ENCODE results near the gene ARMH4.

The ARMH4 gene, protein sequence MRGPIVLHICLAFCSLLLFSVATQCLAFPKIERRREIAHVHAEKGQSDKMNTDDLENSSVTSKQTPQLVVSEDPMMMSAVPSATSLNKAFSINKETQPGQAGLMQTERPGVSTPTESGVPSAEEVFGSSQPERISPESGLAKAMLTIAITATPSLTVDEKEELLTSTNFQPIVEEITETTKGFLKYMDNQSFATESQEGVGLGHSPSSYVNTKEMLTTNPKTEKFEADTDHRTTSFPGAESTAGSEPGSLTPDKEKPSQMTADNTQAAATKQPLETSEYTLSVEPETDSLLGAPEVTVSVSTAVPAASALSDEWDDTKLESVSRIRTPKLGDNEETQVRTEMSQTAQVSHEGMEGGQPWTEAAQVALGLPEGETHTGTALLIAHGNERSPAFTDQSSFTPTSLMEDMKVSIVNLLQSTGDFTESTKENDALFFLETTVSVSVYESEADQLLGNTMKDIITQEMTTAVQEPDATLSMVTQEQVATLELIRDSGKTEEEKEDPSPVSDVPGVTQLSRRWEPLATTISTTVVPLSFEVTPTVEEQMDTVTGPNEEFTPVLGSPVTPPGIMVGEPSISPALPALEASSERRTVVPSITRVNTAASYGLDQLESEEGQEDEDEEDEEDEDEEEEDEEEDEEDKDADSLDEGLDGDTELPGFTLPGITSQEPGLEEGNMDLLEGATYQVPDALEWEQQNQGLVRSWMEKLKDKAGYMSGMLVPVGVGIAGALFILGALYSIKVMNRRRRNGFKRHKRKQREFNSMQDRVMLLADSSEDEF

DNA sequence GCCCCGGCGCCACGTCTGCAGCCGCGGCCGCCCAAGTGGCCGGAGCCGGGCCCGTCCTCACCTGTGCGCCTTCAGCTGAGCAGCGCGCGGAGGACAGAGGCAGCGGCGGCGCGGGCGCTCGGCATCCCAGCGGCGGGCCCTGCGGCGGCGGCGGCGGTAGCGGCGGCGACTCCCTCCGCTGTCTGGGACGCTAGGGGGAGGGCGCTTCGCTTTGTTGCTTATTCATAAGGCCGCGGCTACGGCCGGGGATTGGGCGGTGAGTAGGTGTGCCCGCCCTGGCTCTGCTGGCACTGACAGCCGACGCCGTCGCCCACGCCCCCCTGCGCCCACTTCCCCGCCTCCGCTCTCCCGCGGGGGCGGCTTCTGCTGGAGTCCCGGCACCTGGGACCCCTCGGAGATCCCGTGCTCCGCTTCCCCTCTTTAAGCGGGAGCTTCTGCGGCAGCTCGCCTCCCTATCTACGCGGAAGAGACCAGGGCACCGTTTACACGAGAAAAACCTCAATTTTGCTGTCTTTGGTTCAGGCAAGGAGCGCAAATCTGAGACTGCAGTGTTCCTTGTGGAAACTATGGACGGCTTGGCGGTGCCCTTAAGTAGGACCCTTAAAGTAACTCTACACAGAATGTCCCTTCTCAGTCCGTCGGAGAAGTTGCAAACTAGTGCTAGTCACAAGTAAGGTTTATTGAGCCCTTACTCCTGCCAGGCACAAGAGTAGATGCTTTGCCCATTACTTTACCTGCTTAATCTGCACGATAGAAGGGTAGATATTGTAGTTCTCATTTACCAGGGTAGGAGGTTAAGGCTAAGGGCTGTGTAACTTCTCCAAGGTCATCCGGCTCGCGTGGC lies at the start of gene ARMH4:
Gene ARMH4, minus strand, starts transcription at position 200 of the 844 bp plus-strand sequence. CDS start 12,855 bp downstream, outside the sequence.
- H3K9me3 Mint-ChIP-seq, result no peaks in the 10 kb centered on the region
- no peaks in the 10 kb centered on the region for H3K36me3 Mint-ChIP-seq (ENCODE audit: low read depth)
- peaks cover 16% of the 10 kb centered on the region for H3K4me1 Mint-ChIP-seq (ENCODE audit: low read depth)
- H3K27me3 Mint-ChIP-seq, result peaks cover 70% of the 10 kb centered on the region
- peak; percentile 71 for DNase-seq
- no peak within 1 kb of the TSS for H3K27ac Mint-ChIP-seq
- peak within 1 kb of the TSS; percentile 75 for H3K4me3 Mint-ChIP-seq

- no peaks in the 10 kb centered on the region for H3K9me3 Mint-ChIP-seq
- H3K27ac Mint-ChIP-seq, result peak overlapping the region; percentile 96
- H3K4me1 Mint-ChIP-seq (ENCODE audit: low read depth), result peaks cover 41% of the 10 kb centered on the region
- no peak for DNase-seq
- H3K27me3 Mint-ChIP-seq, result no peaks in the 10 kb centered on the region
- H3K4me3 Mint-ChIP-seq, result peak overlapping the region; percentile 97
- H3K36me3 Mint-ChIP-seq (ENCODE audit: low read depth), result peaks cover 33% of the 10 kb centered on the region
Measured at GRCh38 chr14:58200846-58201245, 48.8 kb upstream of the ARMH4 start.

- H3K4me3 Mint-ChIP-seq, result peak overlapping the region; percentile 97
- no peak for DNase-seq
- H3K9me3 Mint-ChIP-seq, result no peaks in the 10 kb centered on the region
- no peaks in the 10 kb centered on the region for H3K27me3 Mint-ChIP-seq
- H3K4me1 Mint-ChIP-seq (ENCODE audit: low read depth), result peaks cover 42% of the 10 kb centered on the region
- peaks cover 29% of the 10 kb centered on the region for H3K36me3 Mint-ChIP-seq (ENCODE audit: low read depth)
- H3K27ac Mint-ChIP-seq, result peak overlapping the region; percentile 96
Measured at GRCh38 chr14:58200480-58200841, 48.4 kb upstream of the ARMH4 start.

DNA sequence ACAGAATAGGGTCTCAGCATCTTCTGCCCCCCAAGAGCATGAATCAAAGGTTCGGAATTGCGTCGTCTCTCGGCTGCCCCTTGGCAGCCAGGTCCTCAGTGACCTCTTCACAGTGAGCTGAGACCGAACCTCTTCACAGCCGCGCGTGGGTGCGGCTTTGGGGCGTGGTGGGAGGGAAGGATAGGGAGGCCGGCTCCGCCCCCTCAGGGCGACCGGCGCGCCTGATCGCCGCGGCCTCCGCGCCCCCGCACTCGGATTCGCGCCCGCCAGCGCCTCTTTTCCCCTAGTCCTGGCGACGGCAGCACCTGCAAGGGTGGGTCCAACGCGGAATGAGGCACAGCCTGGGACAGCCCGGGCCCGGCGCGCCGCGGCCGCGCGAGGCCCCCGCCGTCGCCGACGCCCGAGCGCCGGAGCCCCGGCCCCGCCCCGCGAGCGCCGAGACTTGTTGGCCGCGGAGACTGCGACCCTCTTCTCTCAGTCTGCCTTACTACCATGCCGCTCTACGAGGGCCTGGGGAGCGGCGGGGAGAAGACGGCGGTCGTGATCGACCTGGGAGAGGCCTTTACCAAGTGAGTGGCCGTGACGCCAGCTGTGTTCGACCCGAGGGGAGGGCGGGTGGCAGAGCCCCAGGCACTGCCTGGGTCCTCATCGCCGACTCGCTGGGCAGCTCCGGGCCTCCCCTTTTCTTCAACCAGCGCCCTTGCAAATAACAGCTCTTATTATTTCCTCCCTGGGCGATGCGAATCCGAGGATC lies 47.9 kb upstream of the ARMH4 start, which contains the start of gene ACTR10:
Gene ACTR10, plus strand, starts transcription at position 424 of the 754 bp plus-strand sequence. Its CDS starts 69 bp downstream, at position 493.
- Mint-ChIP-seq H3K4me1 (ENCODE audit: low read depth) (peaks cover 42% of the 10 kb centered on the region), H3K27ac (peak within 1 kb of the TSS; percentile 96), H3K27me3 (no peaks in the 10 kb centered on the region), H3K36me3 (ENCODE audit: low read depth) (peaks cover 25% of the 10 kb centered on the region), H3K9me3 (no peaks in the 10 kb centered on the region), H3K4me3 (peak within 1 kb of the TSS; percentile 97)
- DNase-seq, result peak; percentile 95

GRCh38 chr14:58198086-58198485 lies 46.1 kb upstream of the ARMH4 start:
- Mint-ChIP-seq H3K27ac (peak overlapping the region; percentile 67), H3K4me3 (peak overlapping the region; percentile 15), H3K36me3 (ENCODE audit: low read depth) (peaks cover 12% of the 10 kb centered on the region), H3K4me1 (ENCODE audit: low read depth) (peaks cover 38% of the 10 kb centered on the region), H3K9me3 (no peaks in the 10 kb centered on the region), H3K27me3 (no peaks in the 10 kb centered on the region)
- no peak for DNase-seq

DNA sequence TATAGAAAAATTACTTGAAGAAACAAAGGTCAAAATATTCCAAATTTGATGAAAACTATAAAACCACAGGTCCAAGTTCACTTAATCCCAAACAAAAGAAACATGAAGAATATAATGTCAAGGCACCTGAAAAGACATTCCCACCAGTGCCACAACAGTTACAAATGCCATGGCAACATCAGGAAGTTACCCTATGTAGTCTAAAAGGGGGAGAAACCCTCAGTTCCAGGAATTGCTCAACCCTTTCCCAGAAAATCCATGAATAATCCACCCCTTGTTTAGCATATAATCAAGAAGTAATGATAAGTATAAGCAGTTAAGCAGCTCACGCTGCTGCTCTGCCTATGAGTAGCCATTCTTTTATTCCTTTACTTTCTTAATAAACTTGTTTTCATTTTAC lies 44.2 kb upstream of the ARMH4 start:
- no peak overlapping the region for H3K27ac Mint-ChIP-seq
- no peak overlapping the region for H3K4me3 Mint-ChIP-seq
- DNase-seq, result no peak
- peaks cover 29% of the 10 kb centered on the region for H3K4me1 Mint-ChIP-seq (ENCODE audit: low read depth)
- no peaks in the 10 kb centered on the region for H3K9me3 Mint-ChIP-seq
- no peaks in the 10 kb centered on the region for H3K27me3 Mint-ChIP-seq
- peaks cover 9% of the 10 kb centered on the region for H3K36me3 Mint-ChIP-seq (ENCODE audit: low read depth)

DNA sequence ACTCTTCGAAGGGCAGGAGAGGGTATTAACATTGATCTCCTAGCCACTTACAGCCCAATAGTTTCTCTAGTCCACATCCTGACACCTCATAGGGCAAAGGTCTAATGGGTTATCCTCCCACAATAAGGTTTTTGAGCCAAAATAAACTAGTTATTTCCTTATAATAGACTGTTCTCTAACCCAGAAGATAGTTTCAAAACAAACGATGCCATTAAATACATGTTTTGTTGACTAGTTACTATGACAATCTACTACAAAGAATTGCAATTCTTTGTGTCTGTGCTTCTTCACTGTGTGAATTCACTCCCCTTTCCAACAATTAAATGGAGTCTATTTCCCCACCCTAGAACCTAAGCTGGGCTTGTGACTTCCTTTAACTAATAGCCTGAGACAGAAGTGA lies 41.5 kb upstream of the ARMH4 start:
- H3K27ac Mint-ChIP-seq, result no peak overlapping the region
- H3K9me3 Mint-ChIP-seq, result no peaks in the 10 kb centered on the region
- H3K4me3 Mint-ChIP-seq, result no peak overlapping the region
- no peaks in the 10 kb centered on the region for H3K36me3 Mint-ChIP-seq (ENCODE audit: low read depth)
- no peak for DNase-seq
- H3K4me1 Mint-ChIP-seq (ENCODE audit: low read depth), result peaks cover 13% of the 10 kb centered on the region
- H3K27me3 Mint-ChIP-seq, result no peaks in the 10 kb centered on the region

- no peaks in the 10 kb centered on the region for H3K36me3 Mint-ChIP-seq (ENCODE audit: low read depth)
- no peak for DNase-seq
- no peaks in the 10 kb centered on the region for H3K9me3 Mint-ChIP-seq
- no peak overlapping the region for H3K4me3 Mint-ChIP-seq
- no peaks in the 10 kb centered on the region for H3K27me3 Mint-ChIP-seq
- H3K4me1 Mint-ChIP-seq (ENCODE audit: low read depth), result peaks cover 4% of the 10 kb centered on the region
- H3K27ac Mint-ChIP-seq, result no peak overlapping the region
Measured at GRCh38 chr14:58191763-58192601, 40.0 kb upstream of the ARMH4 start.

GRCh38 chr14:58189176-58189575 lies 37.2 kb upstream of the ARMH4 start:
- no peaks in the 10 kb centered on the region for H3K27me3 Mint-ChIP-seq

GRCh38 chr14:58177125-58177524 lies 25.1 kb upstream of the ARMH4 start:
- Mint-ChIP-seq H3K27me3 (peaks cover 13% of the 10 kb centered on the region), H3K9me3 (no peaks in the 10 kb centered on the region), H3K4me1 (ENCODE audit: low read depth) (no peaks in the 10 kb centered on the region), H3K36me3 (ENCODE audit: low read depth) (no peaks in the 10 kb centered on the region), H3K4me3 (no peak overlapping the region), H3K27ac (no peak overlapping the region)
- no peak for DNase-seq

More at GRCh38 chr14:58189176-58189575, 37.2 kb upstream of the ARMH4 start:
- Mint-ChIP-seq H3K27ac (no peak overlapping the region), H3K36me3 (ENCODE audit: low read depth) (no peaks in the 10 kb centered on the region), H3K4me3 (no peak overlapping the region), H3K4me1 (ENCODE audit: low read depth) (no peaks in the 10 kb centered on the region), H3K9me3 (no peaks in the 10 kb centered on the region)
- no peak for DNase-seq

GRCh38 chr14:58171090-58171489 lies 19.1 kb upstream of the ARMH4 start:
- Mint-ChIP-seq H3K4me3 (no peak overlapping the region), H3K36me3 (ENCODE audit: low read depth) (no peaks in the 10 kb centered on the region), H3K9me3 (no peaks in the 10 kb centered on the region), H3K4me1 (ENCODE audit: low read depth) (peaks cover 10% of the 10 kb centered on the region), H3K27me3 (peaks cover 35% of the 10 kb centered on the region), H3K27ac (peak overlapping the region; percentile 5)
- peak; percentile 56 for DNase-seq

DNA sequence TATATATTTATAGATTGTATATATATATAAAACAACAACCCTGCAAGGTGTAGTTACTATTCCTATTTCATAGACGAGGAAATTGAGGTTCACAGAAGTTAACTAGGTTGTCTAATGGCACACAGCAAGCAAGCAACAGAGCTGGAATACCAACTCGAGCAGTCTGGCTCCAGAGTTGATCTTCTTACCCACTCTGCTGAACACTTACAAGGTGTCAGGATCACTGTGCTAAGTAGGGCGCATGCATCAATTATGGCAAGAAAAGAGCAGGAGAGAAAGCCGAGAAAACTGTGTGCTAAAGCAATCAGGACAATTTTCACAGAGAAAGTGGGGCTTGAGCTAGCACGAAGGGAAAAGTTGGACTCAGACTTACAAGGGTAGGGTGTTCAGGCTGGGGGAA lies 15.9 kb upstream of the ARMH4 start:
- Mint-ChIP-seq H3K27ac (no peak overlapping the region), H3K36me3 (ENCODE audit: low read depth) (no peaks in the 10 kb centered on the region), H3K4me1 (ENCODE audit: low read depth) (peaks cover 10% of the 10 kb centered on the region), H3K27me3 (peaks cover 22% of the 10 kb centered on the region), H3K4me3 (no peak overlapping the region), H3K9me3 (no peaks in the 10 kb centered on the region)
- no peak for DNase-seq

GRCh38 chr14:58167057-58167456 lies 15.0 kb upstream of the ARMH4 start:
- Mint-ChIP-seq H3K9me3 (no peaks in the 10 kb centered on the region), H3K27ac (no peak overlapping the region), H3K27me3 (peaks cover 22% of the 10 kb centered on the region), H3K4me1 (ENCODE audit: low read depth) (peaks cover 10% of the 10 kb centered on the region), H3K36me3 (ENCODE audit: low read depth) (no peaks in the 10 kb centered on the region), H3K4me3 (no peak overlapping the region)
- no peak for DNase-seq

Data from activated T-cell treated with anti-CD3 and anti-CD28 coated beads, Interleukin-2, amount 50 U/mL, for 24 hours (primary cell).